Measurements from ENCODE around the gene WNT7B.

WNT7B gene

DNA sequence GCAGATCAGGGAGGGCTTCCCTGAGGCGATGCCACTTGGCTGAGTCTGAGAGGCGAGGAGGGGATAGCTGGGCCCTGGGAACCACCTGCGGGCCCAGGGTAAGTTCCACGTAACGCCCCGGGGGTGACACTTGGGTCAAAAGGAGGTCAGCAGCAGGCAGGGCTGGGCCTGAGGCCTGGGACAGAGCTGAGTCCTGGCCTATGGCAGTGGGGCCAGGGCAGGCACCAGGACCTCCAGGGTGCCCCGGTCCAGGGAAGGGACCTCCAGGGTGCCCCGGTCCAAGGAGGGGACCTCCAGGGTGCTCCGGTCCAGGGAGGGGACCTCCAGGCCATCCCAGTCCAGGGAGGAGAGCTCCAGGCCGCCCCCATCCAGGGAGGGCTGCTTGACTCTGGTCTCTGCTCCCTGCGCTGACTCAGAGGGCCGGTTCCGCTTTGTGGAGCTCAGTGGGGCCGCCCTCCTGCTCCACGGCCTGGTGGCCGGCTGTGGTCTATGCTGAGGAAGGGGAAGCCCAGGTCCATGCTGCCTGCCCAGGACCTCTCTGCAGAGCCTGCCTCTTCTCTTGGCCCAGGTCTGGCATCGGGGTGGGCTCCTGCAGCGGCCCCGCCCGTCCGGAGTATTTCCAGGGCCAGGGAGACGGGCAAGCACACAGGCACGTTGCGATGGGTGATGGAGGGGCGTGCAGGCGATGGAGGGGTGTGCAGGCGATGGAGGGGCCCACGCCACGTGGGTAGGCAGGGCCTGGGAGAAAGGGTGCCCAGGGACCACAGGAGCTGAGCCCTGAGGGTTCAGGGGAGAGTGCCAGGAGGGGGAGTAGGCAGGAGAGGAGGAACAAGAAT, 19.5 kb upstream of the WNT7B start:
- peak overlapping the region; percentile 78 for H3K4me2 ChIP-seq
- no peak overlapping the region for H3K4me3 ChIP-seq
- no peak for TF ChIP-seq Cebpa-rat (IDR thresholded peaks at IDR 0.05)
- H3K9me3 ChIP-seq, result no peaks in the 10 kb centered on the region
- H3K9ac ChIP-seq, result peak overlapping the region; percentile 76
- H3K27ac ChIP-seq, result peak overlapping the region; percentile 91
- H3K27me3 ChIP-seq, result no peaks in the 10 kb centered on the region
- no peaks in the 10 kb centered on the region for H3K36me3 ChIP-seq
- peaks cover 62% of the 10 kb centered on the region for H3K4me1 ChIP-seq
- no peaks in the 10 kb centered on the region for H4K20me1 ChIP-seq

DNA sequence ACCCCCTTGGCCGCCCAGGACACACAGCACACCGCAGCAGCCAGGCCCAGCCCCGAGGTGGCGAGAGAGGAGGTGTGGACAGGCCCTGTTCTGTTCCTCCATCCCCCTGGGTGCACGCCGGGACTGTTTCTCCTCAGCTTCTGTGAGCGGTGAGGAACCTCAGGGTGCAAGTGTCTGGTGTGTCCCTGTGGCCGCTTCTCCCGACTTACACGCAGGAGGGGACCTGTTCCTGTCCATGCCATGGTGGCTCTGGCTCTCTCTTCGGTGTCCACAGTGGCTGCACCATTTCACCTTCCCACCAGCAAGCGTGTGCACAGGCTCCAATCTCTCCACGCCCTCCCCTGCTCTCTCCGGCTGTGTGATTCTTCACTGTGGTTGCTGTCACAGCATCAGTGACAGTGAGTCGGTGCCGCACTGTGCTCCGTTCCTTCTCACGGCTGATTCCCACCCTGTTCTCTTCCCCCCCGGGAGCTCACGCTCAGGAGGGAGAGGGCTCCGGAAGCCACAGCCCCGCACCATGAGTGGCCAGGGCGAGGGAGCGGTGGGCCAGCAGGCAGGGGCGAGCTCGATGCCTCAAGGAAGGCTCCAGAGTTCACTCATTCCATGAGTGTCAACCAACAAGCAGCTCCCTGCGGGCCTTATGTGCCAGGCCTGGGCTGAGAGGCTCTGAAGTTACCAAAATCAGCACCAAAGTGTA, 18.6 kb upstream of the WNT7B start:
- no peak for TF ChIP-seq Cebpa-rat (IDR thresholded peaks at IDR 0.05)
- Histone ChIP-seq H3K27me3 (no peaks in the 10 kb centered on the region), H3K27ac (peak overlapping the region; percentile 91), H3K36me3 (no peaks in the 10 kb centered on the region), H3K4me3 (no peak overlapping the region), H3K9ac (peak overlapping the region; percentile 76; the same call in 1 of the 2 replicates), H4K20me1 (no peaks in the 10 kb centered on the region), H3K4me1 (peaks cover 54% of the 10 kb centered on the region), H3K9me3 (no peaks in the 10 kb centered on the region), H3K4me2 (peak overlapping the region; percentile 78)

DNA sequence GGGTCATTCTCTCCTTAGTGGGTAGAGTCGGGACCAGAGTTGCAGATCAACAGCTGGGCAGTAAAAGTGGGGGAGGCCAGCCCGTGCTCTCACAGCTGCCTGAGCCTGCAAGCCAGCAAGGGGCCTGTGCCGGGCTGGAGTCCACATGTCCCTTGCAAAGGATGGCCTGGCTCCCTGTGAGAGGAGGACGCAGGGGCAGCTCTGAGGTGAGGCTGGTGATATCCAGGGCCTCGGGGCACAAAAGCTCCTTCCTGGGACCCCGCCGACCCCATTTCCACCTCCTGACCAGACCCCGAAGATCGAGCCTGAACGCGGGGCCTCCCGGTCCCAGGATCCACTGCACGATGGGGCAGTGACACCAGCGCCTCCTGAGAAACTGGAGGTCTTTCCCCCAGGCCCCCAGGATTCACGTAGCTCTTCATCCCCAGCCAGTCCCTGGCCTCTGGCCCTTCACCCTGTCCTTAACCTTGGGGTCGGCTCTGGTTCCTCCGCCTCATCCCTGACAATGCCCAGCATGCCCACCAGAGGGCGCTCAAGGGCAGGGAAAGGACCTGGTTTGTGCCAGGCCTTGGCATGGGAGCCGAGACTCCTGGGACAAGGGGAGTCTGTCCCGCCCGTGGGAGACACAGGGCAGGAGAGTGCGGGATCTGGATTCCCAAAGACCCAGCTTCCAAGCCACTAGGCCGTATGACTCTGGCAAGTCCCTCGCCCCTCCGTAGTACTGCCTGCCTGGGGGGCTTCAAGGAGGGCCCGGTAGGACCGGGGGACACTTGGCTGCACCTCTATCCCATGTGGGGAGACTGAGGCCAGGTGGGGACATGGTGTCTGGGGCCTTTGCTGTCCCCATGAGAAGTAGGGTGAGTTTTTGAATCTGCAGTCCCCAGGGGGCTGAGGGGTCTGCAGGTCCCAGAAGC, 17.8 kb upstream of the WNT7B start:
- H3K36me3 ChIP-seq, result no peaks in the 10 kb centered on the region
- TF ChIP-seq Cebpa-rat (IDR thresholded peaks at IDR 0.05), result no peak
- H3K9ac ChIP-seq, result no peak overlapping the region
- H3K27me3 ChIP-seq, result no peaks in the 10 kb centered on the region
- peaks cover 54% of the 10 kb centered on the region for H3K4me1 ChIP-seq
- no peaks in the 10 kb centered on the region for H3K9me3 ChIP-seq
- peak overlapping the region; percentile 78 for H3K4me2 ChIP-seq
- H3K27ac ChIP-seq, result peak overlapping the region; percentile 91; the same call in 1 of the 2 replicates
- H4K20me1 ChIP-seq, result no peaks in the 10 kb centered on the region
- H3K4me3 ChIP-seq, result no peak overlapping the region

DNA sequence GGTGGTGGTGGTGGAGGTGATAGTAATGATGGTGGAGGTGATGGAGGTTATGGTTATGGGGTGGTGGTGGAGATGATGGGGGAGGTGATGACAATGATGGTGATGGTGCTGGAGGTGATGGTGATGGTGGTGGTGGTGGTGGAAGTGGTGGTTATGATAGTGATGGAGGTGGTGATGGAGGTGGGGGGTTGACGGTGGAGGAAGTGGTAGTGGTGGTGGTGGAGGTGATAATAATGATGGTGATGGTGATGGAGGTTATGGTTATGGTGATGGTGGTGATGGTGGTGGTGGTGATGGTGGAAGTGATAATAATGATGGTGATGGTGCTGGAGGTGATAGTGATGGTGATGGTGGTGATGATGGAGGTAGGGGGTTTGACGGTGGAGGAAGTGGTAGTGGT, 16.9 kb upstream of the WNT7B start:
- Histone ChIP-seq H3K9me3 (no peaks in the 10 kb centered on the region), H3K4me1 (peaks cover 46% of the 10 kb centered on the region), H3K9ac (no peak overlapping the region), H3K27ac (no peak overlapping the region), H3K27me3 (no peaks in the 10 kb centered on the region), H3K4me2 (no peak overlapping the region), H3K4me3 (no peak overlapping the region), H3K36me3 (no peaks in the 10 kb centered on the region), H4K20me1 (no peaks in the 10 kb centered on the region)
- TF ChIP-seq Cebpa-rat (IDR thresholded peaks at IDR 0.05), result no peak

DNA sequence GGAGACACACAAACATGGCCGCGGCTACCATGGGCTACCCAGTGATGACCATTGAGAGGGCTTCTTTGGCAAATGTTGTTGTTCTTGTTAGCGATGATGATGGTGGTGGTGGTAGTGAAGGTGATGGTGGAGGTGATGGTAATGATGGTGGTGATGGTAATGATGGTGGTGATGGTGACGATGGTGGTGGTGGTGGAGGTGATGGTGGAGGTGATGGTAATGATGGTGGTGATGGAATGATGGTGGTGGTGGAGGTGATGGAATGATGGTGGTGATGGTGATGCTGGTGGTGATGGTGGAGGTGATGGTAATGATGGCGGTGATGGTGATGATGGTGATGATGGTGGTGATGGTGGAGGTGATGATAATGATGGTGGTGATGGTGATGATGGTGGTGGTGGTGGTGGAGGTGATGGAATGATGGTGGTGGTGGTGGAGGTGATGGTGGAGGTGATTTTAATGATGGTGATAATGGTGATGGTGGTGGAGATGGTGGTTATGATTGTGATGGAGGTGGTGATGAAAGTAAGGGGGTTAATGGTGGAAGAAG, 16.3 kb upstream of the WNT7B start:
- Histone ChIP-seq H3K4me2 (no peak overlapping the region), H3K27me3 (no peaks in the 10 kb centered on the region), H3K36me3 (no peaks in the 10 kb centered on the region), H3K4me3 (no peak overlapping the region), H3K27ac (no peak overlapping the region), H4K20me1 (no peaks in the 10 kb centered on the region), H3K9ac (no peak overlapping the region), H3K9me3 (peaks cover under 1% of the 10 kb centered on the region; the same call in 1 of the 2 replicates), H3K4me1 (peaks cover 40% of the 10 kb centered on the region)
- no peak for TF ChIP-seq Cebpa-rat (IDR thresholded peaks at IDR 0.05)

DNA sequence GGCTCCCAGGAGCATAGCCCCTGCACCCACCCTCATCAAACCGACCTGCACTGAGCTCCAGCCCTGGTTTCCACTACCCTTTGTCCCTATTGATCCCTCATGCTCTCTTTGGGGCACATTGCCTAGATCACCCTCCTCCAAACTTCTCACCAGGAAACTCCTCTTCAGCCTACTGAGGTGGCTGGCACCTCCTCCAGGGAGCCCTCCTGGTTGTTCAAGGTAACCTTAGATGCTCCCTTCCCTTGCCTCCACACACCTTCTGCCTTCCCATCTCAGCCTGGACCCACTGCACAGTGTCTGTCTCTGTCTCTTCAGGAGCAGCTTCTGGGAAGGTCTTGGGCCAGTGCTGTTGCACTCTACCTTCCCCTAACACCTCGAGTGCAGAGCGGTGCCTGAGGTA, 15.8 kb upstream of the WNT7B start:
- Histone ChIP-seq H3K4me2 (no peak overlapping the region), H3K36me3 (no peaks in the 10 kb centered on the region)

DNA sequence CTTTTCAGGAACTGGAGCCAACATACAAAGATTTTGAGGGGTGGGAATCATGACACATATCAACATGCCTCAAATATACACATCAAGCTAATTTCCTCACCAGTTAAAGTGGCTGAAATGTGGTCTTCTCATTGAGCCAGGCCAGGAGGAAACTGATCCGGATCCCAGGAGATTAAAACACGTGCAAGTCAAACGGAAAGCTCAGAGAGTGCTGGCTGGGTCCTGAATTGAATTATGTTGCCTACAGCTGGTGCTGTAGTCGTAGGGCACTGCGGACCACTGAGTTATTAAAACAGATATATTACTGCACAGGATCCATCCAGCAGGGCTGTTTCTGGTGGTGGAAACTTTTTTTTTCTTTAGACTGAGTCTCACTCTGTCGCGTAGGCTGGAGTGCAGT, 14.1 kb upstream of the WNT7B start:
- Histone ChIP-seq H3K9me3 (peaks cover 22% of the 10 kb centered on the region), H3K9ac (no peak overlapping the region), H3K4me2 (no peak overlapping the region), H3K36me3 (no peaks in the 10 kb centered on the region), H3K4me3 (no peak overlapping the region), H3K4me1 (peaks cover 19% of the 10 kb centered on the region), H3K27me3 (no peaks in the 10 kb centered on the region), H4K20me1 (no peaks in the 10 kb centered on the region), H3K27ac (no peak overlapping the region)
- no peak for TF ChIP-seq Cebpa-rat (IDR thresholded peaks at IDR 0.05)

More for the DNA sequence above, 15.8 kb upstream of the WNT7B start:
- H3K27ac ChIP-seq, result no peak overlapping the region
- no peak overlapping the region for H3K4me3 ChIP-seq
- peaks cover 35% of the 10 kb centered on the region for H3K4me1 ChIP-seq
- H3K27me3 ChIP-seq, result no peaks in the 10 kb centered on the region
- no peak for TF ChIP-seq Cebpa-rat (IDR thresholded peaks at IDR 0.05)
- no peak overlapping the region for H3K9ac ChIP-seq
- H3K9me3 ChIP-seq, result peaks cover 5% of the 10 kb centered on the region
- H4K20me1 ChIP-seq, result no peaks in the 10 kb centered on the region

DNA sequence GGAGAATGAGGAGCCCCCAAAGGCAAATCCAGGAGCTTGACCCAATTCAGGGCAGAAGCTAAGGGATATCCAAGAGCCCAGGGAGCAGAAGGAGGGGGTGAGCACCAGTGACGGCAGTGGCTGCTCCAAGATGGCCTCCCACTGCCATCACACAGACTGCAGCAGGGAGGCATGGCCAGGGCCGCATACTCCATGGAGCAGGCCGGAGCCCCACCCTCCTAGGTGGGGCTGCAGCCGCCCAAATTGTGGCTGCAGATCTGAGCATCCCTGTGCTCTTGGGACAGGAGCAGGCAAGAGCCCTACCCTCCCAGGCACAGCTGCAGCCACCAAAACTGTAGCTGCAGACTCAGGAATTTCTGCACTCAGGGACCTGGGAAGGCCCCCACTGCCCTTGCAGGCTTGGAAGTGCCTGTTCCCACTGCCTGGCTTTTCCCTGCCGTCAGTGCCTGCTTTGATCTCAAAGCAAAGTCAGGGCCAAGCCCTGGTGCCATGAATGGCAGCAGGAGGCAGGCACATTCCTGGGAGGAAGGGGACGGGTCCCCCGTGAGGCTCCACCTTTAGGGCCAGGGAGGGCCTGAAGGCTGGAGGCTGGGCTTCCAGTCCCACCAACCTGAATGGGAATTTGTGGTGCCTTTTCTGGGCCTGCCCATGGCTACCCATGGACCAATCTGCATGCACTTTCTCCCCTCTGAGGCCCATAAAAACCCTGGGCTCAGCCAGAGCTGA, 10.3 kb upstream of the WNT7B start:
- Histone ChIP-seq H3K27ac (no peak overlapping the region), H3K9me3 (peaks cover 35% of the 10 kb centered on the region), H3K36me3 (no peaks in the 10 kb centered on the region), H3K4me2 (no peak overlapping the region), H3K27me3 (no peaks in the 10 kb centered on the region), H3K4me1 (no peaks in the 10 kb centered on the region), H4K20me1 (no peaks in the 10 kb centered on the region), H3K4me3 (no peak overlapping the region), H3K9ac (no peak overlapping the region)
- TF ChIP-seq Cebpa-rat (IDR thresholded peaks at IDR 0.05), result no peak

Measured in BLaER1 (cell line).